ENCODE data around the gene TESK1.
"Not testable (repeated sequence)": the region's sequence is repeated elsewhere in the genome, so short reads cannot be mapped to it uniquely, and the experiment has no call there.

The TESK1 gene

DNA sequence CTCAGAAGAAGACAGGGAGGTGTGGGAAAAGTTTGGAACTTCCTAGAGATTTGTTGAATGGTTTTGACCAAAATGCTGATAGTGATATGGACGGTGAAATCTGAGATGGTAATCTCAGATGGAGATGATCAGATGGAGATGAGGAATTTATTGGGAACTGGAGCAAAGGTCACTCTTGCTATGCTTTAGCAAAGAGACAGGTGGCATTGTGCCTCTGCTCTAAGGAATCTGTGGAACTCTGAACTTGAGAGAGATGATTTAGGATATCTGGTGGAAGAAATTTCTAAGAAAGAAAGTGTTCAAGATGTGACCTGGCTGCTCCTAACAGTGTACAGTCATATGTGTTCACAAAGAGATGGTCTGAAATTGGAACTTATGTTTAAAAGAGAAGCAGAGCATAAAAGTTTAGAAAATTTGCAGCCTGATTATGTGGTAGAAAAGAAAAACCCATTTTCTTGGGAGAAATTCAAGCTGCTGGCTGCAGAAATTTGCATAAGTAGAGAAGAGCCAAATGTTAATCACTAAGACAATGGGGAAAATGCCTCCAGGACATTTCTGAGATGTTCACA is 25.3 kb upstream of the TESK1 start:
- DNase-seq (ENCODE audit: low read depth), result not testable (repeated sequence)

DNA sequence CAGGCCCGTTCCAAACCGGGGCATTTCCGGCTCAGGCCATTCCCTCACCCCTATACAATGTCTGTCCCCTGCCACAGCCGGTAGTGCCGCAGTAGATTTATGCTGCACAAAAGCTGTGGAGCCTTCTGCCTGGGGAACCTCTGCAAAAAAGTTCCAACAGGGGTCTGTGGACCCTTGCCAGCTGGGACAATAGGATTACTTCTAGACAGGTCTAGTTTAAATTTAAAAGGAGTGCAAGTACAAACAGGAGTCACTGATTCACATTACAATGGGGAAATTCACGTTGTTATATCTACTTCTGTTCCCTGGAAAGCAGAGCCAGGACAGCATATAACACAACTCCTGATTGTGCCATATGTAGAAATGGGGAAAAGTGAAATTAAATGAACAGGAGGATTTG is 21.5 kb upstream of the TESK1 start:
- DNase-seq (ENCODE audit: low read depth), result not testable (repeated sequence)

DNA sequence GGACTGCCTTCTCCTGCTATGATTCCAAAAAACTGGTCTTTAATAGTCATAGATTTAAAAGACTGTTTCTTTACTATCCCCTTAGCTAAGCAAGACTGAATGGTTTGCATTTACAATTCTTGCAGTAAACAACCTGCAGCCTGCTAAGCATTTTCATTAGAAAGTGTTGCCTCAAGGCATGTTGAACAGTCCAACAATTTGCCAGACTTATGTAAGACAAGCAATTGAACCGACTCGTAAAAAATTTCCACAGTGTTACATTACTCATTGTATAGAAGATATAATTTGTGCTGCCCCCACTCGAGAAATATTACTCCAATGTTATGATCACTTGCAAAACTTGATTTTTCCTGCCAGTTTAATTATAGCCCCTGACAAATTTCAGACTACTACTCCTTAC is 20.4 kb upstream of the TESK1 start:
- not testable (repeated sequence) for DNase-seq (ENCODE audit: low read depth)

DNA sequence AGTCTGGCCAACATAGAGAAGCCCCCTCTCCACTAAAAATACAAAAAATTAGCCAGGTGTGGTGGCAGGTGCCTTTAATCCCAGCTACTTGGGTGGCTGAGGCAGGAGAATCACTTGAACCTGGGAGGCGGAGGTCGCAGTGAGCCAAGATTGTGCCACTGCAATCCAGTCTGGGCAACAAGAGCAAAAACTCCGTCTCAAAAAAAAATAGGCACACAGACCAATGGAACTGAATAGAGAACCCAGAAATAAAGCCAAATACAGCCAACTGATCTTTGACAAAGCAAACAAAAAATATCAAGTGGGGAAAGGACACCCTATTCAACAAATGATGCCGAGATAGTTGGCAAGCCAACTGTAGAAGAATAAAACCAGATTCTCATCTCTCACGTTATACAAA is 16.6 kb upstream of the TESK1 start:
- not testable (repeated sequence) for DNase-seq (ENCODE audit: low read depth)

DNA sequence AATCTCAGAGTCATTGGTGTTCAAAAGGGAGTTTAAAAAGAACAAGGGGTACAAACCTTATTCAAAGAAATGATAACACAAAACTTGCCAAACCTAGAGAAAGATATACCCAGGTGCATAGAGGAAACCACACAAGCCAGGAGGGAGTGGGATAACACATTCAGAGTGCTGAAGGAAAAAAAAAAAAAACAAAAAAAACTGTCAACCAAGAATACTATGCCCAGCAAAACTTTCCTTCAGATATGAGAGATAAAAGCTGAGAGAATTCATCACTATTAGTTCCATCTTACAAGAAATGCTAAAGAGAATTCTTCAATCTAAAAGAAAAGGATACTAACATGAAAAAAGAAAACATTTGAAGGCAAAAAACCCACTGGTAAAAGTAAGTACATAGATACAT is 11.5 kb upstream of the TESK1 start:
- no peak for DNase-seq (ENCODE audit: low read depth)

DNA sequence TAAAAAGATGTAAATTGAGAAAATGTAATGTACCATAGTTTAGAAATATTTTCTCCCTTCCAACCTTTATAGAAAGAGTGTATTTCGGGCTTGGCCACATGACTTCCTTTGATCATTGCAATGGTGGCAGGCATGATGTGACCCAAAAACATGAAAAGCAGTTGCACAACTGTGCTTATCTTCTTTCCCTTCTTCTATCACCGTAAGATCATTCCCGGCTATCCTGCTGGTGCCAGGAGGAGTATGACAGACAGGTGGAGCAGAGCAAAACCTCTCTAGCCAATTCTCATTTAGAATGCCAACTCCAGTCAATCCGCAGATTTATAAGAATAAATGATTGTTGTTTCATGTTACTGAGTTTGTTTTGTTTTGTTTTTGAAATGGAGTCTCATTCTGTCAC is 10.6 kb upstream of the TESK1 start:
- no peak for DNase-seq (ENCODE audit: low read depth)

DNA sequence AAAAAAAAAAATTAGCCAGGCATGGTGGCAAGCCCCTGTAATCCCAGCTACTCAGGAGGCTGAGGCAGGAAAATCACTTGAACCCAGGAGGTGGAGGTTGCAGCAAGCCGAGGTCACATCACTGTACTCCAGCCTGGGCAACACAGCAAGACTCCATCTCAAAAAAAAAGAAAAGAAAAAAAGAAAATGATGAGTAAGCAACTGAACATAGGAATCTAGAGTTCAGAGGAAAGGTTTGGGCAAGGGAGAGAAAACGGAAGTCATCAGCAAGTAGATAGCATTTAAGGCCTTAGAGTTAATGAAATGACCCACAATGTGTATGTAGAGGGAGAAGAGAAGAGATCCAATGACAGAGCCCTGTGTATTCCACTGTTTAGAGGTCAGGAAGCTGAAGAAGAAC is 8.2 kb upstream of the TESK1 start:
- DNase-seq (ENCODE audit: low read depth), result not testable (repeated sequence)

DNA sequence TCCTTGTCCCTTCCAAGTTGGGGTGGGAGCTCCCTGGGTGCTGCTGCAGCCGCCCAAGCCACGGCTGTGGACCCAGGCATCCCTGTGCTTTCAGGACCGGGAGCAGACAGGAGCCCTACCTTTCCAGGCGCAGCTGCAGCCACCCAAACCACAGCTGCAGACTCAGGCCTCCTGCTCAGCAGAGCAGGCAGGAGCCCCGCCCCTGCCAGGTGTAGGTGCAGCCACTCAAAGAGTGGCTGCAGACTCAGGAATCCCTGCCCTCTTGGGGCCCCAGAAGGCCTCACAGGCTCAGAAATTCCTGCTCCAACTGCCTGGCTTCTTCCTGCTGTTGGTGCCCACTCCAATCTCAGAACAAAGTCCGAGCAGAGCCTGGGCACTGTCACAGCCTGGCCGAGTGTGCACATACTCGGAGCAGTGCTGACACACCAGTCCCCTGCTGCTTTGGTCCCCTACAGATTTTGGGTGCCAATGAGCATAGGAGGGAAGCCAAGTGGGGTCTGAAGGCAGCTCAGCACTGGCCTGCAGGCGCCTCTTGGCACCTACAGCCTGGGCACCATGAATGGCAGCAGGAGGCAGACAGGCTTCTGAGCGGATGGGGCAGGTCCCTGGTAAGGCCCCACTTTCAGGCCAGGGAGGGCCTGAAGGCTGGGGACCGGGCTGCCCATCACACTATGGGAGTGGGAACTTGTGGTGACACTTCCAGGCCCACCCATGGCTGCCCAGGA is 6.0 kb upstream of the TESK1 start:
- DNase-seq (ENCODE audit: low read depth), result no peak

DNA sequence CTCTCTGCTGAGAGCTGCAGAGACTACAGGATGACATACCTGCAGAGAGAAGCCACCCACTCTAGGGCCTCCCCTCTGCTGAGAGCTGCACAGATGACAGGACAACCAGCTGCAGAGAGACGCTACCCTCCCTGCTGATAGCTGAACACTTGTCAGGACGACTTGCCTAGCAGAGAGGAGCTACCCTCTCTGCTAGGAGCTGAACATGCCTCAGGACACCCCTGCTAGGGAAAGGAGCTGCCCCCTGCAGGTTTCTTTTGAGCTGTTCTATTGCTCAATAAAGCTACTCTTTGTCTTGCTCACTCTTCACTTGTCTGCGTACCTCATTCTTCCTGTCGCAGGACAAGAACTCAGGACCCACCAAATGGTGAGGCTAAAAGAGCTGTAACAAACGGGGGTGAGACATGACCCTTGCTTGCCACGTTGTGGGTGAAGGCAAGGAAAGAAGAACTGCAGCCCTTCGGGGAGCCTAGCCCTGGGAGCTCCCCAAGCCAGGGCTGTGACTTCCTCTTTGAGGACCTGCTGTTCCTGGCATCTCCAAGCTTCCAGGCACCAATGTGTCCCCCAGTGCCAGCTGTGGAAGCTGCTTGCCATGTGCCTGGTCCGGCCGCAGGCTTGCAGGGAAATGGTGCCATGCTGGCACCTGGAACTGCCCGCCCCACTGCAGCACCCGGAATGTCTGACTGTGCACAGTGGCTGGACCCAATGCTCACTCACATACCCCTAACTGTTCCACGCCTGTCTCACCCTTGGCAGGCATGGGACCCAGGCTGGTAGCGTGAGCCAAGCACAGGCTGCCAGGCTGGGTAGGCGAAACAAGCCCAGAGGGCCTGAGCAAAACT is 5.1 kb upstream of the TESK1 start:
- DNase-seq (ENCODE audit: low read depth), result no peak

DNA sequence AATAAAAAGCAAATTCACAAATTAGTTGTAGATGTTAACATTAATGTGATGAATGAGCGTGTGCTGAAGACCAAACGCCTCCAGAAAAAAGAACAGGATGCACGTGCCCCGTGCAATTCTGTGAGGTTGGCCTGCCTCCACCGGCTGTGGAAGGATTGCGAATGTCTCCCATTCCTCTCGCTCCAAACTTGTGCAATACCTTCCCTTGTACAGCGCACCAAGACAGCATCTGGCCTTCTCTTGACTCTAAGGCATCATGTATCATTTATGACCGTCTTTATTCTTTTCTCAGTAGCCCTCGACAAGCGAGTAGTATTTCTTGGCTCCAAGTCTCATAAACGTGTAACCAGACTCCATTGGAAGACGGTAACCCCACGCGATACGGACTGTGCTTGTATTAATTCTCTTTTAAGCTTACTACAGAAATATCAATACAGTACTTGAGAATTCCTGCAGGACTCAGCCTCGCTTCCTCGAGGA is 1.5 kb upstream of the TESK1 start:
- DNase-seq (ENCODE audit: low read depth), result peak; percentile 76

DNA sequence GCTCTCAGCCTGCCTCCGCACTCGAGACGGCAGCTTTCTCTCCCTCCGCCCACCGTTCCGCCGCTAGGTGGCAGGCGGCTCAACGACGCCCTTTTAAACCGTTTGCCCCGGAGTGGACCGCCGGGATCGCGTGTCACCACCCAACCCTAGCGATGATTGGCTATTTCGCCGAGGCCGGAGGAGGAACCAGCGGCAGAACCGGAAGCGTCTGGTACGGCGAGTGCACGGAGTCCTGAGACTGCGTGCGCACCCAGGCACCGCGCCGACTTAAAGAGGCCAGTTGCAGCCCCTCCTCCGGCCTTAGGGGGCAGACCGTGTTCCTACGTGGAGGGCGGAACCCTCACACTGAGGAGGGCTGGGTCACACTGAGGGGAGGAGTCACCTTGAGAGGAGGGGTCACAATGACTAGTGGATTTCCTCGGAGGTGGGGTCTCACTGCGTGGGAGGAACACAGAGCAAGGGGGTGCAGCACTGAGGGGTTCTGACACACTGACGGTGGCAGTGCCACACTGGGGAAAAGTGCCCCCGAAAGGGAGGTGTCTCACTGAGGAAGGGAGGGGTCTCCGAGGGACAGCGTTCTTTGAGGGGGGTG is 980 bp upstream of the TESK1 start:
- peak; percentile 100 for DNase-seq (ENCODE audit: low read depth)

DNA sequence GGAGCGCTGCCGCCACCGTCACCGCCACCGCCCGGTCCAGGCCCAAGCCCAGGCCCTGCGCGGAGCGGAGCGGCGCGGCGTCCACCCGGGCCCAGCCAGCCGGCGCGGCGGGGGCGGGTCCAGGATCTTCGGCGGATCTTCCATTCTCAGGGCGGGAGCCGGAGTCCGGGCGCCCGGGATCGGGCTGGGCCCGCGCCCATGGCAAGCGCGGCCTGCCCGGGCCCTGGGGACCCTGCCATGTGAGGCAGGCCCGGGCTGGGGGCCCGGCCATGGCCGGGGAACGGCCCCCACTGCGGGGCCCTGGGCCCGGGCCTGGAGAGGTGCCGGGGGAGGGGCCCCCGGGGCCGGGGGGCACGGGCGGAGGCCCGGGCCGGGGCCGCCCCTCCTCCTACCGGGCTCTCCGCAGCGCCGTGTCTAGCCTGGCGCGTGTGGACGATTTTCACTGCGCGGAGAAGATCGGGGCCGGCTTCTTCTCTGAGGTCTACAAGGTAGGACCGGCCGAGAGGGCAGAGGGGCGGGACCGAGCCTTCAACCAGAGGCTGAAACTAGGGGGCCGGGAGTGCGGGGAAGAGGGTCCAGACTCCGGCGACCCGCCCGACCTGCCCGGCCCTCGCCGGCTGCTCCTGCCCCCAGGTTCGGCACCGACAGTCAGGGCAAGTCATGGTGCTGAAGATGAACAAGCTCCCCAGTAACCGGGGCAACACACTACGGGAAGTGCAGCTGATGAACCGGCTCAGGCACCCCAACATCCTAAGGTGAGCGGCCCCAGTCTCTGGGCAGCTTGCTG is 482 bp downstream of the TESK1 start:
- DNase-seq (ENCODE audit: low read depth), result no peak

DNA sequence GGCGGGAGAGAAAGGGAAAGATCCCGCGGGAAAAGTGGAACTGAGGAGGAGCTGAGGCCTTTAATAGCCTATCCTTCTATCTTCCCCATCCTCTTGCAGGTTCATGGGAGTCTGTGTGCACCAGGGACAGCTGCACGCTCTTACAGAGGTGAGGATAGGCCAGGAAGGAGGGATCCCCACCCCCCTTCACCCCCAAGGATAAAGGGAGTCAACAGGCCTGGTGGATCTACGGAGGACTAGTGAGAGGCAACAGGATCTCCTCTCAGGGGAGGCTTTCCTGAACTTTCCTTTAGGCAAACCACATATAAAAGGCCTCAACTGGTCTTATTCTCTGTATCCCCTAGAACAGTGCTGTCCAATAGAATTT is 1.1 kb downstream of the TESK1 start:
- DNase-seq (ENCODE audit: low read depth), result no peak

DNA sequence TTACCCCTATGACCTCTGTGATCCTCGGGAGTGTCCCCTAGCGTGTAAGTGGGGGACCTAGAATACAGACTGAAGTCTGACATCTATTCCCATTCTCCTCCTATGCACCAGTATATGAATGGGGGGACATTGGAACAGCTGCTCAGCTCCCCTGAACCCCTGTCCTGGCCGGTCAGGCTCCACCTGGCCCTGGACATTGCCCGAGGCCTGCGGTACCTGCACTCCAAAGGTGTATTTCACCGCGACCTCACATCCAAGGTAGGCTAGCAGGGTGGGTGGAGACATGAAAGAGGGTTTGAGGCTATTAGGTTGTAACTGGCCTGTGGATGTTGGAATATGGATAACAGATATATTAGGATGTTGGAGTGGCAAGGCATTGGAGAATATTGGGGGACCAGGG is 1.7 kb downstream of the TESK1 start:
- DNase-seq (ENCODE audit: low read depth), result no peak

DNA sequence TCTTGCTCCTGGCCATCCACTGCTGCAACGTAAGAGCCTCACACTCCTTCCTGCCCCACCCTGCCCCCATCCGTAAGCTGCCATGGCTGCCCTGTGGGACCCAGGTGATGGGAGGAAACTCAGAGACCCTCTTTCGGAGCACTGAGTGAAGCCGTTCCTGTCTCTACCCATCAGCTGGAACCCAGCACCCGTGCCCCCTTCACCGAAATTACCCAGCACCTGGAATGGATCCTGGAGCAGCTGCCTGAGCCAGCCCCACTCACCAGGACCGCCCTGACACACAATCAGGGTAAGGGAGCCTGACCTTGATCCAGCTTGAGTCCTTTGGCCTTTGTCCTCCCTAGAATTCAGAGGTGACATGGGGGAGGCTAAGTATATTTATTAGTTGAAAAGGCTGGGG is 3.2 kb downstream of the TESK1 start:
- no peak for DNase-seq (ENCODE audit: low read depth)

DNA sequence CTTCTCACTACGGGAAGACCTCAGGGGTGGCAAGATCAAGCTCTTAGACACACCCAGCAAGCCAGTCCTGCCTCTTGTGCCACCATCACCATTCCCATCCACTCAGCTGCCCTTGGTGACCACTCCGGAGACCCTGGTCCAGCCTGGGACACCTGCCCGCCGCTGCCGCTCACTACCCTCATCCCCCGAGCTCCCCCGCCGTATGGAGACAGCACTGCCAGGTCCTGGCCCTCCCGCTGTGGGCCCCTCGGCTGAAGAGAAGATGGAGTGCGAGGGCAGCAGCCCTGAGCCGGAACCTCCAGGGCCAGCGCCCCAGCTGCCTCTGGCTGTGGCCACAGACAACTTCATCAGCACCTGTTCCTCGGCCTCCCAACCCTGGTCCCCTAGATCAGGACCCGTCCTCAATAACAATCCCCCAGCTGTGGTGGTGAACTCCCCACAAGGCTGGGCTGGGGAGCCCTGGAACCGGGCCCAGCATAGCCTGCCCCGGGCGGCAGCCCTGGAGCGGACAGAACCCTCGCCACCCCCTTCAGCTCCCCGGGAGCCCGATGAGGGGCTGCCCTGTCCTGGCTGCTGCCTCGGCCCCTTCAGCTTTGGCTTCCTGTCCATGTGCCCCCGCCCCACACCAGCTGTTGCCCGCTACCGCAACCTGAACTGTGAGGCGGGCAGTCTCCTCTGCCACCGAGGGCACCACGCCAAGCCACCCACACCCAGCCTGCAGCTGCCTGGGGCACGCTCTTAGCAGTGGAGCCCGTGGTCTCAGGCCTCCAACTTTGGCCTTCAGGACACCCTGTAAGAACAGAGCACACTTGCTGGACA is 4.1 kb downstream of the TESK1 start:
- DNase-seq (ENCODE audit: low read depth), result no peak

DNA sequence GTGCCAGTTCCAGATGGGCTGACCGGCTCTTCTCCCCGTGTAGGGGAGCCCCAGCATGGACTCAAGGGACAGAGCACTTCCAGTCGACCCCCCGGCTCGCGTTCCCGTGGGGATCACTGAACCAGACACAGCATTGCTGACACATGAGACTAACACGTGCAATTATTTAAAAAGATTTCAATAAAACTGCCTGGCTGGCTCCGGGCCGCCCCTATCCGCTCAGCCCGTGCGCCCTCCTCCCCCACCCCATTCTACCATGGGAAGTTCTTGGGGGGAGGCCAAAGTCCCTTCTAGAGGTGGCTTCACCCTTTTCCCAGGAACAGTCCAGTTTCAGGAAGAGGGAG is 4.7 kb downstream of the TESK1 start:
- DNase-seq (ENCODE audit: low read depth), result no peak

DNA sequence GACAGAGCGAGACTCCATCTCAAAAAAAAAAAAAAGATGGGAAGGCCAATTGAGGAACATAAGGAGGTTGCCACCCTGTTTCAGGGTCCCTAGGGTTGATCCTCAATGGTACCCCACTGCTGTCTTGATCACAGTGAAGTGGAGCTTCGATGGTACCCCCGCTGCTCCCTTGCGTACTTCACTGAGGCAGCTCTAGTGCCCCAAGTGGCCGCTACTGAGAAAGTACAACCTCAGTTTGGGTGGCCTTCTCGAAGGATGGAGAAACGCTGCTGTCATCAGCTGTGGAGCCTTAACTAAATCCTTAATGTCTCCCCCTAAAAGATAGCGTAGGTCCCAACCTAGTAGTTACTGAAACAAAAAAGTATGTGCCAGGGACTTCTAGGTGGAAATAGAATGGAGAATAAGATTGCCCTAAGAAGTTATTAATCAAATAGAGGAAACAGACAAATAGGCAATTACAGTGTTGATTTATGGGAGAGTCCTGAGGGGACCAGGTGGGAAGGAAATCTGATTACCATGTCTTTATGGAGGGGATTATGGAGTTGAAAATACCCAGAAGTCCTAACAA is 6.3 kb downstream of the TESK1 start:
- DNase-seq (ENCODE audit: low read depth), result peak; percentile 30

DNA sequence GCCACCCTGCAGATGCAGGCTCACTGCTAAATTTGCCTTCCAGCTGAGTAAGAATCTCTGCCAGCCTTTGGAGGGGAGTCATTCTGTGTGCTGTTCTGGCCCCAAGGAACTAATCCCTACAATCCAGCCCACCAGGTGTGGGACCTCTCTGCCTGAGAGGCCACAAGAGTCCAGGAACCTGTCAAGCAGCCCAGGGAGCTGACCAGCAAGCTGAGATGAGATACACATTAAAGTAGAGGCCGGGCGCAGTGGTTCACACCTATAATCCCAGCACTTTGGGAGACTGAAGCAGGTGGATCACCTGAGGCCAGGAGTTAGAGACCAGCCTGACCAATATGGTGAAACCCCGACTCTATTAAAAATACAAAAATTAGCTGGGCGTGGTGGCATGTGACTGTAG is 7.0 kb downstream of the TESK1 start:
- DNase-seq (ENCODE audit: low read depth), result not testable (repeated sequence)

DNA sequence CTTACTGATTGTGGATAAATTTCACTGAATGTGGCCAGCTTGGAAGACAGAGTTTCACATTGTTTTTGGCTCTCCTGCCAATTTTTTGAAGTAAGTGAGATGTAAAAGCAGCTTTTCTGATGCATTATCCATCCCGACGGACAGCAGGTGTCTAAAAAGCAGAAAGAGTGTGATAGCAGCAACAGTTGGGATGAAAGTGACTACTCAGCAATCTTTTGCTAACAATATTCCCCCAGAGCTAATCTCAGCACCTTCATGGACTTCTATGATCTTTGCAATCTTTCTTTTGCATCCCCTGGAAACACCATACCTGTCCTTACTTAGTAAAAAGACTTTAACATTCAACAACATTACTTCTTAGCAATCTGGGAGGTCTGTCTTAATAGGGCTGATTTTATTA is 7.8 kb downstream of the TESK1 start:
- DNase-seq (ENCODE audit: low read depth), result no peak
